NOMO-1 (cell line): ENCODE results near the gene ID1.
A peak's percentile ranks its signal among the peaks of the same experiment; 100 is the strongest.

Source experiments
- DNase-seq, 2 experiments: peaks; one replicate each; lab custom pipeline; 2025; ENCODE audit not compliant: unreplicated experiment in 2 of 2; lab: John Stamatoyannopoulos, UW

The ID1 gene

GRCh38 chr20:31605031-31605901, at the start of gene ID1:
Gene ID1 (plus strand): TSS chr20:31605289. CDS start chr20:31605388, 99 bp downstream.
- peak; percentile 94 for DNase-seq

- DNase-seq, result no peak
These were observed 45.4 kb upstream of the ID1 start for GRCh38 chr20:31559704-31560093.

- peak; percentile 84 to 90 for DNase-seq
These were observed 44.9 kb upstream of the ID1 start for GRCh38 chr20:31560094-31560745.

GRCh38 chr20:31560746-31561598, 44.1 kb upstream of the ID1 start:
- DNase-seq, result peak in 1 of 2 experiments; percentile 63

- DNase-seq, result no peak
These were observed 42.8 kb upstream of the ID1 start for GRCh38 chr20:31562241-31562640.

- DNase-seq, result no peak
These were observed 40.8 kb upstream of the ID1 start for GRCh38 chr20:31564284-31564683.

- no peak for DNase-seq
These were observed 39.3 kb upstream of the ID1 start for GRCh38 chr20:31565699-31566318.

- no peak for DNase-seq
These were observed 38.8 kb upstream of the ID1 start for GRCh38 chr20:31566319-31566657.

- no peak for DNase-seq
These were observed 38.3 kb upstream of the ID1 start for GRCh38 chr20:31566658-31567379.

- no peak for DNase-seq
These were observed 37.7 kb upstream of the ID1 start for GRCh38 chr20:31567380-31567720.

- DNase-seq, result no peak
These were observed 36.9 kb upstream of the ID1 start for GRCh38 chr20:31568041-31568731.

- no peak for DNase-seq
These were observed 36.3 kb upstream of the ID1 start for GRCh38 chr20:31568773-31569162.

- peak in 1 of 2 experiments; percentile 39 for DNase-seq
These were observed 35.7 kb upstream of the ID1 start for GRCh38 chr20:31569163-31570020.

- no peak for DNase-seq
These were observed 35.0 kb upstream of the ID1 start for GRCh38 chr20:31570021-31570463.

GRCh38 chr20:31570735-31571617, 34.1 kb upstream of the ID1 start:
- DNase-seq, result no peak

GRCh38 chr20:31572042-31572700, 32.9 kb upstream of the ID1 start:
- peak in 1 of 2 experiments; percentile 56 for DNase-seq
